Neural progenitor cell (in vitro differentiated cells): Measurements from ENCODE around the gene IPO13.

ENCODE experiments used
- CTCF ChIP-seq: fragments of 200-600 bp; sonication (generic); IDR thresholded peaks from 2 replicates; pipeline ENCODE4 v1.5.1; 2017; ENCODE audit warnings: antibody characterized with exemption, mild to moderate bottlenecking
- EZH2 ChIP-seq: fragments of 200-600 bp; sonication (generic); IDR thresholded peaks from 2 replicates; pipeline ENCODE4 v1.6.1; 2017; ENCODE audit warnings: antibody characterized with exemption, mild to moderate bottlenecking, moderate library complexity
- EZH2phosphoT487 ChIP-seq: fragments of 200-600 bp; sonication (generic); IDR thresholded peaks from 2 replicates; pipeline ENCODE4 v1.6.1; 2017; ENCODE audit warnings: antibody characterized with exemption

DNA sequence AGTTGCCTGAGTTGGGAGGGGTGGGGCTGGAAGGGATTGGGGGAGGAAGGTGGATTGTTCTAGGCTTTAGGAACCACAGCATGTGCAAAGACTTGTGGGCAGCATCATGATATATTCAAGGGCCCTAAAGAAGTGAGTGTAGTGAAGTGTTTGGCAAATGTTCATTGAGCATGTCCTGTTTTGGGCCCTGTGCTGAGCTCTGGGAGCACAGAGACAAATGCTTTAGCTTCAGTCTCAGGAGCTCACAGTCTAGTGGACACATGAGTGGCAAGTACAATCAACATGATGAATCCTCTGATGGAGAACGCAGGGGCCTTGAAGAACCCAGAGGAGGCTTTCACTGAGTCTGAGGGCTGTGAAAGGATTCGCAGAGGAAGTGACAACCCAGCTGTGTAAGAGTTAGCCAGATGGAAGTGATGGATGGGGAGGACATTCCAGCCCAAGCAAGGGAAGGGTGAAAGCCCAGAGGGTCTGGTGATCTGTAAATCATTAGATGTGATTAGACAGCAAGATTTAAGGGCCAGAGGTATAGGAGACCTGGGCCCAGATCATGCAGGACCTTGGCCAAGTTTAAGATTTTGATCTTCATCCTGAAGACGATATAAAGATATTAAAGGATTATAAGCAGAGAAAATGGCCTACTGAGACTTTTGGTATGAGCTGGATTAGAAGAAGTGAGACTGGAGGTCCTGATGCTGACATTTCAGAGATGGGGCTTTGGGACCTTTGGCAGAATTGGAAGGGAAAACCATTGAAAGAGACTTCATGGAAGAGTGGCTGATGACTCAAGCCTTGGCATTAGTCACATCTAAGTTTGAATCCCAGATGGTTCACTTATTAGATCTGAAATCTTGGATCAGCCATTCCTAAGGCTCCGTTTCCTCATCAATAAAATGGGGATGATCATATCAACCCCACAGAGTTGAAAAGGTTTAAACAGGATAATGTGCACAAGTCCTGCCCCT lies 4.6 kb downstream of the IPO13 start:
- no peak for TF ChIP-seq CTCF
- TF ChIP-seq EZH2phosphoT487, result no peak
- TF ChIP-seq EZH2, result no peak
